Muscle of arm (tissue), 12 donors: ENCODE data around the gene SCN9A. TPM values are rescaled to one million over a fixed set of nuclear protein-coding genes. Genes with fewer than 3 reads are reported as not detected.
A peak's percentile ranks its signal among the peaks of the same experiment; 100 is the strongest.
"Not testable (repeated sequence)": the region's sequence is repeated elsewhere in the genome, so short reads cannot be mapped to it uniquely, and the experiment has no call there.

Source experiments
- DNase-seq: peaks from one replicate; pipeline ENCODE4 v3.0.0-alpha.2; 2013
- polyA plus RNA-seq, 12 donors: library from polyadenylated mRNA; unstranded; fragments of 120-200 nt; gene quantifications; one replicate each; pipeline ENCODE4 v1.2.1, GENCODE V29; 2013; ENCODE audit not compliant: insufficient read length in 12 of 12

SCN9A gene
- polyA plus RNA-seq, 12 donors = 2.8 to 19.1 (median 4.2) TPM; not detected in 1

- DNase-seq = peak; percentile 18
Observed at GRCh38 chr2:166335284-166335683, 40.5 kb downstream of the SCN9A start.

- DNase-seq = no peak
Observed at GRCh38 chr2:166334805-166335204, 40.9 kb downstream of the SCN9A start.

GRCh38 chr2:166333801-166334200 lies 41.9 kb downstream of the SCN9A start:
- DNase-seq = no peak

- no peak for DNase-seq
Observed at GRCh38 chr2:166332106-166332505, 43.6 kb downstream of the SCN9A start.

- DNase-seq = no peak
Observed at GRCh38 chr2:166331468-166331867, 44.3 kb downstream of the SCN9A start.

- no peak for DNase-seq
Observed at GRCh38 chr2:166329465-166329864, 46.3 kb downstream of the SCN9A start.

- DNase-seq = no peak
Observed at GRCh38 chr2:166328147-166328546, 47.6 kb downstream of the SCN9A start.

- DNase-seq = no peak
Observed at GRCh38 chr2:166321076-166321475, 54.7 kb downstream of the SCN9A start.

GRCh38 chr2:166314022-166314759 lies 61.6 kb downstream of the SCN9A start:
- DNase-seq = no peak

GRCh38 chr2:166312863-166313262 lies 62.9 kb downstream of the SCN9A start:
- not testable (repeated sequence) for DNase-seq

GRCh38 chr2:166307326-166307725 lies 68.4 kb downstream of the SCN9A start:
- peak; percentile 19 for DNase-seq

- DNase-seq = no peak
Observed at GRCh38 chr2:166304656-166305055, 71.1 kb downstream of the SCN9A start.

GRCh38 chr2:166302036-166302435 lies 73.7 kb downstream of the SCN9A start:
- DNase-seq = no peak

GRCh38 chr2:166297951-166298350 lies 77.8 kb downstream of the SCN9A start:
- DNase-seq = peak; percentile 8

- DNase-seq = no peak
Observed at GRCh38 chr2:166293984-166294383, 81.8 kb downstream of the SCN9A start.

GRCh38 chr2:166285215-166285614 lies 90.5 kb downstream of the SCN9A start:
- DNase-seq = no peak

GRCh38 chr2:166284359-166284758 lies 91.4 kb downstream of the SCN9A start:
- no peak for DNase-seq

GRCh38 chr2:166282154-166282553 lies 93.6 kb downstream of the SCN9A start:
- no peak for DNase-seq

- no peak for DNase-seq
Observed at GRCh38 chr2:166278856-166279255, 96.9 kb downstream of the SCN9A start.

GRCh38 chr2:166270376-166270775 lies 105.4 kb downstream of the SCN9A start:
- DNase-seq = no peak

GRCh38 chr2:166269322-166269721 lies 106.4 kb downstream of the SCN9A start:
- no peak for DNase-seq

GRCh38 chr2:166257859-166258258 lies 117.9 kb downstream of the SCN9A start:
- no peak for DNase-seq

GRCh38 chr2:166256896-166257295 lies 118.8 kb downstream of the SCN9A start:
- no peak for DNase-seq

GRCh38 chr2:166249318-166249717 lies 126.4 kb downstream of the SCN9A start:
- no peak for DNase-seq
